GM12864 (cell line): Measurements from ENCODE around the gene PRRT4.
A peak's percentile ranks its signal among the peaks of the same experiment; 100 is the strongest.

Source experiments
- DNase-seq: peaks from one replicate; pipeline ENCODE4 v3.0.0-alpha.2; 2011; ENCODE audit warnings: low read depth
- H3K4me3 ChIP-seq: 2 replicates; pipeline ENCODE4 v1.5.1; 2011; ENCODE audit warnings: mild to moderate bottlenecking, low read depth, low read length, control low read depth
- CTCF ChIP-seq: IDR thresholded peaks from 2 replicates; pipeline ENCODE4 v1.5.1; 2011; ENCODE audit warnings: low read depth, mild to moderate bottlenecking, moderate library complexity, low read length, control low read depth, inconsistent platforms; ENCODE audit errors: missing control alignments

PRRT4 gene

GRCh38 chr7:128323040-128323439 is 38.5 kb downstream of the PRRT4 start:
- TF ChIP-seq CTCF: no peak
- no peak overlapping the region for H3K4me3 ChIP-seq
- DNase-seq: no peak

- DNase-seq: no peak
- no peak overlapping the region for H3K4me3 ChIP-seq
- TF ChIP-seq CTCF: peak; percentile 38
Observed at GRCh38 chr7:128322040-128322643, 39.3 kb downstream of the PRRT4 start.

GRCh38 chr7:128321044-128321422 is 40.5 kb downstream of the PRRT4 start:
- no peak for DNase-seq
- H3K4me3 ChIP-seq: no peak overlapping the region
- no peak for TF ChIP-seq CTCF

DNA sequence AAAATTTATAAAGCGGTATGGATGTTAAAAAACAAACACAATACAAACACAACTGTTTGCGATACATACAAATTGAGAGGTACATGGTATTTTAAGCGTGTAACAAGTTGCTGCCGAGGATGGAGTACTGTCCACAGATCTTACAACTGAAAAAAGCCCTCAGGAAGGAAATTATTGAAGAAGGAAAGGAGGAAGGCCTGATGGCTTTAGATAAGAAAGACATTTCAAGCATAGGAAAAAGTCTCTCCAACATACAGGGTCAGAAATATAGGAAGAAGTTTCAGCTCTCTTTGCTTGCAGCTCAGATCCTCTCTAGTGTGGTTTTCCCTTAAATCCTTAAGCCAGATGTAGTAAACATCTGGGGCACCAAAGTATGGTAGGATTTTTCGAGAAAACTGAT is 42.8 kb downstream of the PRRT4 start:
- TF ChIP-seq CTCF: no peak
- no peak for DNase-seq
- no peak overlapping the region for H3K4me3 ChIP-seq

DNA sequence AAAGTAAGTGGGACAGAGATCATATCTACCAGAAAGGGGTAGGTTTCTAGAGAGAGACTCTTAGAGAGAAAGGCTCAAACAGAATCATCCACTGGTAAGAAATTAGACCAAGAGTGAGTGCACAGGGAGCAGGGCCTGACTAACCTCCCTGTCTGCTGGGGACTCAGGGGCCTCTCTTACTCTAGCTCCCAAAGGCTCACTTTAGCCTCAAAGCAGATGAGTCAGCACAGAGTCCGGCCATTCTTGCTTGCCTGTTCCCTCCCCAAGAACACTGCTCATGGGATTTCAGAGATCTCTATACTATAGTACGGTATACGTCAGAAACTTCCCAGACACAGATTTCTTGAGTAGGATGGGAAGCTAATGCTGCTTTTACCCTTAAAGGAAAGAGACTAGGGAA is 50.5 kb downstream of the PRRT4 start:
- no peak for DNase-seq
- no peak for TF ChIP-seq CTCF
- H3K4me3 ChIP-seq: no peak overlapping the region

DNA sequence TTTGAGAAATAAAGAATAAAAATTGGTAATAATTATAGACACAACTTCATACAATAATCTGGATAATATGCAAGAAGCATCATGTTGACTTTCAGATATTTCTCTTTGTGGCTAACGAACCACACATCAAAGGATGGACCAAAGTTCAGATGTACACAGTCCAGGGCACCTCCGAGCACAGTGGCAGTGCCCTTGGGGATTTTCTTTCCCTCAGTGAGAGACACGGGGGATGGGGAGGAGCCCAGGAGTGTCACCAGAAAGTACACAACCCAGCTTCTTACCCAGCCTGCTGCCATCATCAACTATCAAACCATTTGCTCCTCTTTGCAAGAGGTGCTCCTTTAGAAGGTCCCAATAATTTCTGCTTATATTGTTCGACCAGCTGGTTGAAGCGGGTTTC is 51.0 kb downstream of the PRRT4 start:
- no peak for DNase-seq
- no peak overlapping the region for H3K4me3 ChIP-seq
- no peak for TF ChIP-seq CTCF

- H3K4me3 ChIP-seq: no peak overlapping the region
- DNase-seq: no peak
- TF ChIP-seq CTCF: no peak
Observed at GRCh38 chr7:128309976-128310375, 51.5 kb downstream of the PRRT4 start.
